PC-3 (cell line): ENCODE data around the gene CHRNA9. TPM values are rescaled to one million over a fixed set of nuclear protein-coding genes. Genes with fewer than 3 reads are reported as not detected.

Source experiments
- ATAC-seq: fragments of 200-7000 bp; cut with Tn5 transposase; 2 replicates; pipeline ENCODE4 v1.9.1; 2020; ENCODE audit warnings: mild to moderate bottlenecking, moderate library complexity
- Bru-seq: library from RNA; stranded (reverse); fragments of 400-500 nt; gene quantifications from one replicate; lab custom pipeline; 2021; lab: Mats Ljungman, UMichigan
- BruChase-seq, 2 experiments: library from RNA; stranded (reverse); fragments of 400-500 nt; gene quantifications; one replicate each; lab custom pipeline; 2021; lab: Mats Ljungman, UMichigan
- BruUV-seq: library from RNA; stranded (reverse); fragments of 400-500 nt; replicated peaks from 2 replicates; lab custom pipeline; 2021; lab: Mats Ljungman, UMichigan
- CTCF ChIA-PET: fragments of 300-600 bp; sonication (Branson Sonifier 250); formaldehyde crosslinking; loops from one replicate; lab custom pipeline; 2022; ENCODE audit warnings: antibody characterized with exemption; lab: Charles Lee
- POLR2A ChIA-PET: fragments of 300-600 bp; sonication (Branson Sonifier 250); formaldehyde crosslinking; loops from one replicate; lab custom pipeline; 2022; ENCODE audit warnings: antibody characterized with exemption; ENCODE audit not compliant: unreplicated experiment; lab: Charles Lee
- DNase-seq: peaks from one replicate; pipeline ENCODE4 v3.0.0-alpha.2; 2015
- H2AFZ ChIP-seq: fragments of 300-600 bp; sonication (generic); 2 replicates; pipeline ENCODE4 v1.6.0; 2016; ENCODE audit warnings: antibody characterized with exemption, low read length
- H3F3A ChIP-seq: fragments of 300-600 bp; sonication (generic); one replicate; pipeline ENCODE4 v1.6.0; 2017; ENCODE audit warnings: antibody characterized with exemption, low read length, control low read depth, mild to moderate bottlenecking; ENCODE audit not compliant: unreplicated experiment
- H3K27ac ChIP-seq: fragments of 300-600 bp; sonication (generic); 2 replicates; pipeline ENCODE4 v1.5.1; 2016; ENCODE audit warnings: mild to moderate bottlenecking, low read length
- H3K27me3 ChIP-seq: fragments of 300-600 bp; sonication (generic); 2 replicates; pipeline ENCODE4 v1.6.1; 2016; ENCODE audit warnings: low read length, mixed read lengths
- H3K36me3 ChIP-seq: fragments of 300-600 bp; sonication (generic); 2 replicates; pipeline ENCODE4 v1.6.1; 2016; ENCODE audit warnings: low read depth, mixed run types, low read length, mixed read lengths
- H3K4me1 ChIP-seq: fragments of 300-600 bp; sonication (generic); 2 replicates; pipeline ENCODE4 v1.5.1; 2016; ENCODE audit warnings: low read length; ENCODE audit not compliant: insufficient read depth
- H3K4me2 ChIP-seq: fragments of 300-600 bp; sonication (generic); 2 replicates; pipeline ENCODE4 v1.6.0; 2016; ENCODE audit warnings: low read length
- H3K4me3 ChIP-seq: fragments of 300-600 bp; sonication (generic); 2 replicates; pipeline ENCODE4 v1.5.1; 2016; ENCODE audit warnings: mild to moderate bottlenecking, low read length, mixed read lengths
- H3K79me2 ChIP-seq: fragments of 300-600 bp; sonication (generic); 2 replicates; pipeline ENCODE4 v1.6.1; 2017; ENCODE audit warnings: low read length, mixed read lengths
- H3K9ac ChIP-seq: fragments of 300-600 bp; sonication (generic); 2 replicates; pipeline ENCODE4 v1.6.0; 2016; ENCODE audit warnings: mild to moderate bottlenecking, low read length
- H3K9me2 ChIP-seq: fragments of 300-600 bp; sonication (generic); replicated peaks from 2 replicates; pipeline ENCODE4 v1.6.1; 2016; ENCODE audit warnings: mixed run types, low read length, mixed read lengths
- H3K9me3 ChIP-seq: fragments of 300-600 bp; sonication (generic); 2 replicates; pipeline ENCODE4 v1.6.1; 2016; ENCODE audit warnings: low read length, mixed read lengths
- H4K20me1 ChIP-seq: fragments of 300-600 bp; sonication (generic); 2 replicates; pipeline ENCODE4 v1.6.1; 2016; ENCODE audit warnings: low read length, mixed read lengths
- EZH2 ChIP-seq: fragments of 300-600 bp; sonication (generic); IDR thresholded peaks from one replicate; pipeline ENCODE4 v1.6.1; 2017; ENCODE audit warnings: antibody characterized with exemption, mild to moderate bottlenecking, low read length; ENCODE audit not compliant: unreplicated experiment
- EZH2phosphoT487 ChIP-seq: fragments of 300-600 bp; sonication (generic); IDR thresholded peaks from 2 replicates; pipeline ENCODE4 v1.6.1; 2018; ENCODE audit warnings: mild to moderate bottlenecking, antibody characterized with exemption, low read length, borderline replicate concordance
- intact Hi-C: fragments of 100-400 bp; cut with micrococcal nuclease; formaldehyde crosslinking; loops from 2 replicates; pipeline ENCODE4 v1.9.0; 2023
- long read RNA-seq: library from polyadenylated mRNA; unstranded; transcript quantifications from one replicate; pipeline ENCODE4 v2.0.0, GENCODE V29; 2021; ENCODE audit not compliant: unreplicated experiment
- total RNA-seq: library from RNA; depleted of rRNA; stranded (reverse); fragments of >200 nt; gene quantifications from 2 replicates; pipeline ENCODE4 v1.2.3, GENCODE V29; 2014; rRNA removed
- TF ChIP-seq, protein P1 (sequence below): fragments of 300-600 bp; sonication (generic); conservative IDR thresholded peaks from 2 replicates; pipeline ENCODE4 v1.5.1; 2017; ENCODE audit warnings: antibody characterized with exemption, low read depth, mild to moderate bottlenecking, low read length

CHRNA9 gene
- total RNA-seq (not detected in 2 replicates), Bru-seq, nascent RNA (percentile 6 among the genes with signal in this experiment), BruChase-seq, experiment 1, labeled RNA remaining after a 6-hour chase (percentile 8 among the genes with signal in this experiment), BruChase-seq, experiment 2, labeled RNA remaining after a 2-hour chase (percentile 7 among the genes with signal in this experiment)
- long read RNA-seq = 0 reads

DNA sequence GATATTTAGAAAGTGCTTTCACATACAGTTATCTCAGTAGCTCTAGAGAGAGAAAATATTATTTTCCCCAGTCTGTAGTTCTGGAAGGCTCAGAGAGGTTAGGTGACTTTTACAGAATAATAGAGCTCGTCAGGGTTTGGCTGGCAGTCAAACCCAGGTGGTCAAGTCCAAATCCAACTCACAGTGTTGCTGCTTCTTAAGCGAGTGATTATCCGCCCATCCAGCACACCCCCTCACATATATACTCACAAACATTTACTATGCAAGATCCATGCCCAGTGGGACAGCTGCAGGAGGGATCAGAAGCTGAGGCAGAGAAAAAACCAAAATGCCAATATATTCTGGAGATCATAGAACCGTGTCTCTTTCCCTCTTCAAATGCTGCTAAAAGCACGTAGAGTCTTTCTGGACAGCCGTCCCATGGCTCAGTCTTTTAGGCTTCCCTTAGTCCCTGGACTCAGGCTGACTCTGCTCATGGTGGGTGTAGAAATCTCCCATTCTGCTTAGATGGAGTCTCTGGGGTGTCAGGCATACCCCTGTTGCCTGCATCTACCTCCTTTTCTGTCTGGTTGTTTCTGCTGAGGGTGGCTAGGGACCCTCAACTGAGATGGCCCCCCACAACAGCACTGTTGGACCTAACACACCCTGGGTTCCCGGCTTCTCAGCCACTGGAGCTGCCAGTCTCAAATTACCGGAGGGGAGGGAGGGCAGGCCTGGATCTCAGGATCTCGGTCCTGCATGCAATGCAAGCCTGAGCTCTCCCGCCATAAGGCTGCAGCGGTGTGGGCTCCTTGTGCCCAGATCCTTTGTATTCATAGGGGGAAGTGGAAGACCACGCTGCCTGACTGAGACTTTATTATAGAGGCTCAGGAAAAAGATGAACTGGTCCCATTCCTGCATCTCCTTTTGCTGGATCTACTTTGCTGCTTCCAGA lies at the start of gene CHRNA9:
Gene CHRNA9 (plus strand): TSS at position 743 of the 934 bp plus-strand sequence. CDS start 135 bp downstream, at position 878.
- Histone ChIP-seq H3K9me3 (no peaks in the 10 kb centered on the region), H3K36me3 (no peaks in the 10 kb centered on the region), H3K79me2 (no peaks in the 10 kb centered on the region), H3K9ac (no peak within 1 kb of the TSS), H3K9me2 (no peaks in the 10 kb centered on the region), H2AFZ (no peak within 1 kb of the TSS), H3K27me3 (no peaks in the 10 kb centered on the region), H3K27ac (no peak within 1 kb of the TSS), H3K4me3 (no peak within 1 kb of the TSS), H4K20me1 (no peaks in the 10 kb centered on the region), H3K4me2 (peak within 1 kb of the TSS; percentile 47), H3F3A (no peaks in the 10 kb centered on the region), H3K4me1 (peaks cover 16% of the 10 kb centered on the region)
- CTCF ChIA-PET = interaction anchor here (1.4 kb wide), 1 partner anchor 10 kb away, joined by 3 read pairs; no protein-coding TSS in a partner anchor
- BruUV-seq = no TSS peak
- ATAC-seq (no peak), DNase-seq (no peak)
- POLR2A ChIA-PET = no interaction called here
- TF ChIP-seq EZH2phosphoT487 = no peak
- no peak for TF ChIP-seq EZH2
- TF ChIP-seq, protein P1, sequence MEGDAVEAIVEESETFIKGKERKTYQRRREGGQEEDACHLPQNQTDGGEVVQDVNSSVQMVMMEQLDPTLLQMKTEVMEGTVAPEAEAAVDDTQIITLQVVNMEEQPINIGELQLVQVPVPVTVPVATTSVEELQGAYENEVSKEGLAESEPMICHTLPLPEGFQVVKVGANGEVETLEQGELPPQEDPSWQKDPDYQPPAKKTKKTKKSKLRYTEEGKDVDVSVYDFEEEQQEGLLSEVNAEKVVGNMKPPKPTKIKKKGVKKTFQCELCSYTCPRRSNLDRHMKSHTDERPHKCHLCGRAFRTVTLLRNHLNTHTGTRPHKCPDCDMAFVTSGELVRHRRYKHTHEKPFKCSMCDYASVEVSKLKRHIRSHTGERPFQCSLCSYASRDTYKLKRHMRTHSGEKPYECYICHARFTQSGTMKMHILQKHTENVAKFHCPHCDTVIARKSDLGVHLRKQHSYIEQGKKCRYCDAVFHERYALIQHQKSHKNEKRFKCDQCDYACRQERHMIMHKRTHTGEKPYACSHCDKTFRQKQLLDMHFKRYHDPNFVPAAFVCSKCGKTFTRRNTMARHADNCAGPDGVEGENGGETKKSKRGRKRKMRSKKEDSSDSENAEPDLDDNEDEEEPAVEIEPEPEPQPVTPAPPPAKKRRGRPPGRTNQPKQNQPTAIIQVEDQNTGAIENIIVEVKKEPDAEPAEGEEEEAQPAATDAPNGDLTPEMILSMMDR = no peak
- intact Hi-C loops = no loop called here

DNA sequence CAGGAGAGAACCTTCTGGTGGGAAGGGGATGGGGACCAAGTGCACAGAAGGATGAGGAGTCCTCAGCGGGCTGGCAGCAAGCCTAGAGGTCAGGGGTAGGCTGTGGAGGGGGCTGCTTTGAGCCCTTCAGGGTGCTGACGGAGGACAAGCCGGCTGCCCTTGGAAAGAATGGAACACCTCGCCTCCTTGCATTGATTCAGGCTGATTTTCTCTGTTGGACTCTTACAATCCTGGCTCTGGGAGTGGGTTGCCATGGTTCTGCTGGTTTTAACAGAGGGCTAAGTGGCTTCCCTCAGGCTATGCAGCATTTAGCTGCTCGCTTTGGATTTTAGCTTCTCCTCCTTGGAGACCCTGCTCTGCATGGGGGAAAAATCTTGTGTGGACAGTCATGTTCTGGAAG lies 49.4 kb upstream of the CHRNA9 start:
- no peaks in the 10 kb centered on the region for H3K79me2 ChIP-seq
- H3K27me3 ChIP-seq = no peaks in the 10 kb centered on the region
- H3K27ac ChIP-seq = no peak overlapping the region
- H3K4me1 ChIP-seq = peaks cover 22% of the 10 kb centered on the region
- DNase-seq = no peak
- H3K4me3 ChIP-seq = no peak overlapping the region
- intact Hi-C loops = no loop called here
- H2AFZ ChIP-seq = no peak overlapping the region
- H3K9me3 ChIP-seq = no peaks in the 10 kb centered on the region
- H3F3A ChIP-seq = no peaks in the 10 kb centered on the region
- 0 out of 2 replicates have a peak overlapping the region, but pooled peaks have one; percentile 77 for H3K9ac ChIP-seq
- no peaks in the 10 kb centered on the region for H3K9me2 ChIP-seq
- H4K20me1 ChIP-seq = no peaks in the 10 kb centered on the region
- ChIA-PET CTCF (no interaction called here), POLR2A (interaction anchor here (0.6 kb wide), 1 partner anchor 95 kb away, joined by 10 read pairs; no protein-coding TSS in a partner anchor)
- no peak for ATAC-seq
- no peaks in the 10 kb centered on the region for H3K36me3 ChIP-seq
- H3K4me2 ChIP-seq = no peak overlapping the region
- no peak for TF ChIP-seq EZH2
- no peak for TF ChIP-seq EZH2phosphoT487
- TF ChIP-seq, protein P1 = no peak
- BruUV-seq = no TSS peak
